ENCODE data around the gene SCIN.

The SCIN gene

DNA sequence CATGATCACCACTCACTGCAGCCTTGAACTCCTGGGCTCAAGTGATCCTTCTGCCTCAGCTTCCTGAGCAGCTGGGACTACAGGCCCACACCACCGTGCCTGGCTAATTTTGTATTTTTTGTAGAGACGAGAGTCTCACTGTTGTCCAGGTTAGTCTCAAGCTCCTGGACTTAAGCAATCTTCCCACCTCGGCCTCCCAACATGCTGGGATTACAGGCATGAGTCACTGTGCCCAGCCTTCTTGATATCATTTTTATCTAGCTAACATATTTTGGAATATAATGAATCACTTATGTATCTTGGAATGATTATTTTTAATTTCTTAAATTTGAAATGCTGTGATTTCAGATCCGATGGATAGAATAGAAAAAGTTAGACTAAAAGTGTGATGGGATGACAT is 135.4 kb downstream of the SCIN start:
- Mint-ChIP-seq H3K4me3 (no peak overlapping the region), H3K27me3 (no peaks in the 10 kb centered on the region), H3K36me3 (ENCODE audit: low read depth) (peaks cover 6% of the 10 kb centered on the region), H3K4me1 (ENCODE audit: low read depth) (no peaks in the 10 kb centered on the region), H3K9me3 (peaks cover 18% of the 10 kb centered on the region), H3K27ac (no peak overlapping the region)
- intact Hi-C loops (cut with micrococcal nuclease) = no loop called here

DNA sequence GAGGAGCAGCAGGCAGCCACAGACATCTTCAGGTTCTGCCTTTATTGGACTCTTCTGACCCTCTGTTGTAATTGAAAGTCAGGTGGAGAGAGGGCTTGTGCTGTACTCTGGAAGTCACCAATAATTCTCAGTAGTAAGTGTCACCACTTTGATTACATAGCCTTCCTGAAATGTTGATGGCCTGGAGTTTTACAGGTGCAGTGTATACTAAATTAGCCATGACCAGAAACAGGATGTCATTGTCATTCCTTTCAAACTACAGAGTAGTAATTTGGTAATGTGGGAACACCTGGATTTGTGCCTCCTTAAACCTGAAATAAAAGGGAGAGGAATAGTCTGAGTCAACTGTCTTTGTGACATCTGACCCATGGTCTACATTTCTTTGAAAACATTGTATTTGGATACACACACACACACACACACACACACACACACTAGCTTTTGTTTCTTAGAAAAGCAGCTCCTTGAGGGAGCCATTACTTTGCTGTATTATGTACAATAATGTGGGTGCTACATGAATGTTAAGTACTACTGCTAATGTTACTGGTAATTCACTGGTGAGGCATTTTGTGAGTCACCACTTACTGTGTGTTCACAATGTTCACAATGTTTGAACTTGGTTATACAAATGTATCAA is 136.5 kb downstream of the SCIN start:
- no peaks in the 10 kb centered on the region for H3K27me3 Mint-ChIP-seq
- intact Hi-C loops (cut with micrococcal nuclease) = no loop called here

DNA sequence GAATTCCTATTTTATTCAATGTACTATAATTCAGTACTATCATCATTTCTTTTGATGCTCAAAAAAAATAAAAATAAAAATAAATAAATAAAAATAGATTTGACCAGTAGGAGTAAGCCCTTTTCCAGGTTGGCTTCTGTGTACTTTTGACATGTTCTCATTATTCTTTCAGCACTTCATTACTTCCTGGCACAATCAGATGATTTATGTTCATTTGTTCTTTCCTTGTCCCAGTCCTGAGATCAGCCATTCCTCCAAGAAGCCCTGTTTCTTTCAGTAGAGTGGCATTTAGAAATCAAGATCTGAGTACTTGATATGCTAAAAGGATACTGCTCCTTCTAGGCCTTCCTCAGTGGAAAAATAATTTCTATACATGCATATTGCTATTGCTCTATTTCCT is 137.8 kb downstream of the SCIN start:
- no peak overlapping the region for H3K4me3 Mint-ChIP-seq
- H3K27ac Mint-ChIP-seq = no peak overlapping the region
- H3K4me1 Mint-ChIP-seq (ENCODE audit: low read depth) = no peaks in the 10 kb centered on the region
- H3K36me3 Mint-ChIP-seq (ENCODE audit: low read depth) = no peaks in the 10 kb centered on the region
- no peaks in the 10 kb centered on the region for H3K9me3 Mint-ChIP-seq
- no peaks in the 10 kb centered on the region for H3K27me3 Mint-ChIP-seq
- intact Hi-C loops (cut with micrococcal nuclease) = no loop called here

More for the DNA sequence above, 136.5 kb downstream of the SCIN start:
- H3K27ac Mint-ChIP-seq = no peak overlapping the region
- no peaks in the 10 kb centered on the region for H3K4me1 Mint-ChIP-seq (ENCODE audit: low read depth)
- H3K4me3 Mint-ChIP-seq = no peak overlapping the region
- peaks cover 7% of the 10 kb centered on the region for H3K9me3 Mint-ChIP-seq
- no peaks in the 10 kb centered on the region for H3K36me3 Mint-ChIP-seq (ENCODE audit: low read depth)

Data from dendritic cell treated with granulocyte-macrophage colony-stimulating factor and Interleukin-4, amounts not matched to agents 40 ng/mL and 50 ng/mL, for 4 days (primary cell).